ENCODE measurements around the gene EEF1G.

The EEF1G gene

DNA sequence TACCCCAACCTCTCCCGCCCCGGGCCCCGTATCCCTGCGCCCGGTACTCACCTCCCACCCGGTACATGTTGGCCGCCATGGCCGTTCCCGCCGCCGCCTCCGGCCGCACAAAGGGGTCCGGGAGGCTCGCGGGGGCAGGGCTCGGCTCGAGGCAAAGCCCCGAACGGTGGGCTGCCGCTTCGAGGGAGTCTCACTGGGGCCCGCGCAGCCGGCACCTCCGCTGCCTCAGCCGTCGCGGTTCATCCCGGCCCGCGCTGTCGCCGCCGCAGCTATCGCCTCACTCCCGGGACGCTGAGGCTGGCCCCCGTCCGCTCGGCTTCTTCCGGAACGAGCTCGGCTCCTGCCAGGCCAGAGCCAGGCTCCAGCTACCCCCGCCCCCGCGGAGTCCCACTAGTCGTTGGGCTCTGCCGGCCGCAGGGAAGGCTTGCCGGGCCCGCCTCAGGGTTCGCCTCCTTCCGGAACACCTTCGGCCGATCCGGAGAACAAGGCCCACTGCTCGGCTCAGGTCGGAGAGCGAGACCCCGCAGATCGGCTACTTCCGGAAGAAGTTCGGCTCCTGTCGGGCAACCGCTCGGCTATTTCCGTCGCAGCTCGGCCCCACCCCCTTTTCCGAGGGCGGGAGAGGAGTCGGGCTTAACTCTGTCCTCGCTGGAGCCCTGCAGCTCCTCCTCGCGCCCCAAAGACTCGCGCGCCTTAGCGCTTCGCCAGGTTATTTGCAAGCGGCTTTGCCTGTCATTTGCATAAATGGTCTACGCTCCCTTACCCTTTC, 27.9 kb upstream of the EEF1G start, which contains the start of gene MTA2:
Gene MTA2 (minus strand): TSS at position 494 of the 769 bp plus-strand sequence. CDS start 415 bp downstream, at position 79.
- H3K27me3 ChIP-seq (ENCODE audit: control insufficient read depth, insufficient read depth, low read length), result peaks cover 17% of the 10 kb centered on the region
- no peaks in the 10 kb centered on the region for H3K9me3 ChIP-seq (ENCODE audit: control insufficient read depth, insufficient read depth, low read length)
- peak within 1 kb of the TSS; percentile 87 for H3K9ac ChIP-seq (ENCODE audit: low read depth, low read length)
- peaks cover 22% of the 10 kb centered on the region for H3K36me3 ChIP-seq (ENCODE audit: control insufficient read depth, insufficient read depth, low read length)
- H3K4me1 ChIP-seq (ENCODE audit: control insufficient read depth, insufficient read depth, low read length), result peaks cover 11% of the 10 kb centered on the region
- peak within 1 kb of the TSS; percentile 86 for H3K4me3 ChIP-seq (ENCODE audit: low read depth, low read length)

DNA sequence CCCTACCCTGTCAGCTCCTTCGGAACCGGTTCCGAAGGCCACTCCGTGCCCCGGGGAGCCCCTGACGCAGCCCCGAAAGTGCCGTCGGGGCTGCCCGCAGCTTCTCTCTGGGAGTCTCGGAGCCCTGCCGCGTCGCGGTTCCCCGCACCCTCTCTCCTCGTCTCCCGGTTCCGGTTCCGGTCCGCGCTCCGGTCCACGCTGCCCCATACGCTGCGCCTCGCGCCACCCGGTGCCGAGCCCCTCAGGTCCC, 27.4 kb upstream of the EEF1G start:
- H3K36me3 ChIP-seq (ENCODE audit: control insufficient read depth, insufficient read depth, low read length), result peaks cover 25% of the 10 kb centered on the region
- no peaks in the 10 kb centered on the region for H3K9me3 ChIP-seq (ENCODE audit: control insufficient read depth, insufficient read depth, low read length)
- H3K4me3 ChIP-seq (ENCODE audit: low read depth, low read length), result peak overlapping the region; percentile 86
- H3K27me3 ChIP-seq (ENCODE audit: control insufficient read depth, insufficient read depth, low read length), result peaks cover 17% of the 10 kb centered on the region
- peaks cover 11% of the 10 kb centered on the region for H3K4me1 ChIP-seq (ENCODE audit: control insufficient read depth, insufficient read depth, low read length)
- peak overlapping the region; percentile 87 for H3K9ac ChIP-seq (ENCODE audit: low read depth, low read length)

DNA sequence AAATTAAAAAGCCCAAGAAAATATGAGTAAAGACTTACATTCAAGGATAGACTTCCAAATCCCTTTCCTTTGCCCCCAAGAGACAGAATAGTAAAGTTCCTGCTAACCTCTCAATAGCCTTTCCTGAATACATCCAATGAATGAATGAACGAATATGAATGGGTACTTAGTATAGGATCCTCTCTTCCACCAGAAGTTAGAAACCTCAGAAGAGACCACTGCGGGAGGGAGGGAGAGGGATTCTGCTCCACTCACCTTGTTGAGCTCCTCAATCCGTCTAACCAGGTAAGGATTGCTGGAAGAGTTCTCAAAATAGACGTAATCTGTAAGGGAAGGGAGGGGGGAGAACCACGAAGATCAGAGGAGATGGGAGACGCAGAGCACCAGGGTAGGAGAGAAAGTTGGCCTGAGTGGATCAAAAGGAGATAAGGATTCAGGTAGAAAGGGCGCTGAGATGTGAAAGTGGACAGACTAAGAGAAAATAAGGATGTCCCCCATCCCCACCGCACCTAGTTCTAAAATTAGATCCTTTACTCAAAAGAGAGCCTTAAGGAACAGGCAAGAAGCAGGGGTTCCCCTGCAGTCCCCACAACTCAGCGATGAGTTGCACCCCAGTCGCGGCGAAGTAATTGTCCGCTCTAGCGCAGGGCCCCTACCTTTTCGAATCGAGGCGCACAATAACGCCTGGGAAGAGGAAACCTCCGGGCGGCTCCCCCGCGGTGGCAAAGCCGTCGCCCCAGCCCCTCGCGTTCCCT, 26.9 kb upstream of the EEF1G start:
- Histone ChIP-seq H3K9ac (ENCODE audit: low read depth, low read length) (peak overlapping the region; percentile 87), H3K36me3 (ENCODE audit: control insufficient read depth, insufficient read depth, low read length) (peaks cover 29% of the 10 kb centered on the region), H3K4me1 (ENCODE audit: control insufficient read depth, insufficient read depth, low read length) (peaks cover 11% of the 10 kb centered on the region), H3K4me3 (ENCODE audit: low read depth, low read length) (peak overlapping the region; percentile 86), H3K27me3 (ENCODE audit: control insufficient read depth, insufficient read depth, low read length) (peaks cover 17% of the 10 kb centered on the region), H3K9me3 (ENCODE audit: control insufficient read depth, insufficient read depth, low read length) (no peaks in the 10 kb centered on the region)

DNA sequence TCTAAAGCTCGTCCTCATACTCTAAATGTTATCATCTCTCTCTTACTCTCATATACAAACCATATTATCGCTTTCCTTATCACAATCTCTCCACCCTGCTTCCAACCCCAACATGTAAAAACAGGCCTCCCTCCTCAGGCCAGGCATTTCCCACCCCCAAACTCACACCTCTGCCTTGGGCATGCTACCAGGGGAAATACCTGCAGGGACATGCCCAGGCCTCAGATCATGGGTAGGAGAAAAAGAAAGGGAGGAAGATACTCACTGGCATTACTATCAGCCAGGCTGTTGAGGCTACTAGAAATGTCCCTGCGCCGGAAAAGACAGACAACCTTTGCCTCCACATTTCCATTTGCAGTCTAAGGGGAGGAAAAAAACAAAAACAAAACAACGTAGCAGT, 26.2 kb upstream of the EEF1G start:
- Histone ChIP-seq H3K27me3 (ENCODE audit: control insufficient read depth, insufficient read depth, low read length) (peaks cover 17% of the 10 kb centered on the region), H3K4me3 (ENCODE audit: low read depth, low read length) (peak overlapping the region; percentile 86), H3K9me3 (ENCODE audit: control insufficient read depth, insufficient read depth, low read length) (no peaks in the 10 kb centered on the region), H3K36me3 (ENCODE audit: control insufficient read depth, insufficient read depth, low read length) (peaks cover 33% of the 10 kb centered on the region), H3K4me1 (ENCODE audit: control insufficient read depth, insufficient read depth, low read length) (peaks cover 11% of the 10 kb centered on the region), H3K9ac (ENCODE audit: low read depth, low read length) (no peak overlapping the region)

DNA sequence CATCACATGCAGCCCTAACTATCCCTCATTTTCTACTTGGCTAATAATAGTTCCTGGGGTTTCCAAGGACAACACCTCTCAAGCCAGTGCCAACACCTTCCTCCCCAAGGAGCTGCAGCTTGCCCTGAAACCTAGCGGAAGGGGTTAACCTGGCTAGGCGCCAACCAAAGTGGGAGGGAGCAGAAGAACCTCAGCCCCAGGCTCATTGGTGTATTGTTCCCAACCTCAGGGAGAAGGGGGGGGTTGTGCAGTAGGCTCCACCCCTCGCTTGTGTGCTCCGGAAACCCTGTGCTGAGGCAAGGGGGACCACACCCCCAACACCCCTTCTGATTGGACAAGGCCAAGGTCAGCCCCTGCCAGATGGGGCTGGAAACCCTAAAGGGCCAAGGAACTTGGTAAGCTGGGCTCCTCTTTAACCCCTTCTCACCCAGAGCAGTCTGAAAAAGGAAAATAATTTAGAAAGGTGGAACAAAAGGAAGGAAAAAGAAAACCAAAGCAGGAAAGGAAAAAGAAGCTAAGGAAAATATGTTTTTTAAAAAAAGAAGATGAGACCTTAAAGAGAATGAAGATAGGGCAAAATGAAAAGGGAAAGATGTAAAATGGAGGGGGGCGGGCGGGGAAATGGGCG, 25.5 kb upstream of the EEF1G start:
- Histone ChIP-seq H3K9me3 (ENCODE audit: control insufficient read depth, insufficient read depth, low read length) (no peaks in the 10 kb centered on the region), H3K4me1 (ENCODE audit: control insufficient read depth, insufficient read depth, low read length) (peaks cover 11% of the 10 kb centered on the region), H3K4me3 (ENCODE audit: low read depth, low read length) (peak overlapping the region; percentile 86), H3K36me3 (ENCODE audit: control insufficient read depth, insufficient read depth, low read length) (peaks cover 36% of the 10 kb centered on the region), H3K27me3 (ENCODE audit: control insufficient read depth, insufficient read depth, low read length) (peaks cover 15% of the 10 kb centered on the region), H3K9ac (ENCODE audit: low read depth, low read length) (no peak overlapping the region)

DNA sequence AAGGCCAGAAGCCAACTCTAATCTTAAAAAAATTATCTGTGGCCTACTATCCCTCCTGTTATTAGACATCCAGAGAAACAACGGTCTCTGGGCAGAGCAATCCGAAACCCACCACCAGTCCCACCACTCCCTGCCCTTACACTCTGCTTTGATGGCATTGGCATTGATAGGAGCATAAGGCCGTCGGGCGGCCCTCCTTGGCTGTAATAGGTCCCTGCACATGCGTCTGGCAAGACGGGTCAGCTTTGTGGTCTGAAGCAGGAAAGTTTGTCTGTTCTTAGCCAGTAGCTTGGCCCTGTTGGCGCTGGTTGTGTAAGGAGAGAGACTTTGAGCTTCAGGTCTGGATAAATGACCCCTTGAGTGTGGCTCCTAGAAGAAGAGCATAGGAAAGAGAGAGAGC, 21.4 kb upstream of the EEF1G start:
- no peak overlapping the region for H3K4me3 ChIP-seq (ENCODE audit: low read depth, low read length)
- no peak overlapping the region for H3K9ac ChIP-seq (ENCODE audit: low read depth, low read length)
- H3K9me3 ChIP-seq (ENCODE audit: control insufficient read depth, insufficient read depth, low read length), result no peaks in the 10 kb centered on the region
- H3K27me3 ChIP-seq (ENCODE audit: control insufficient read depth, insufficient read depth, low read length), result no peaks in the 10 kb centered on the region
- H3K36me3 ChIP-seq (ENCODE audit: control insufficient read depth, insufficient read depth, low read length), result peaks cover 36% of the 10 kb centered on the region
- H3K4me1 ChIP-seq (ENCODE audit: control insufficient read depth, insufficient read depth, low read length), result peaks cover 12% of the 10 kb centered on the region

DNA sequence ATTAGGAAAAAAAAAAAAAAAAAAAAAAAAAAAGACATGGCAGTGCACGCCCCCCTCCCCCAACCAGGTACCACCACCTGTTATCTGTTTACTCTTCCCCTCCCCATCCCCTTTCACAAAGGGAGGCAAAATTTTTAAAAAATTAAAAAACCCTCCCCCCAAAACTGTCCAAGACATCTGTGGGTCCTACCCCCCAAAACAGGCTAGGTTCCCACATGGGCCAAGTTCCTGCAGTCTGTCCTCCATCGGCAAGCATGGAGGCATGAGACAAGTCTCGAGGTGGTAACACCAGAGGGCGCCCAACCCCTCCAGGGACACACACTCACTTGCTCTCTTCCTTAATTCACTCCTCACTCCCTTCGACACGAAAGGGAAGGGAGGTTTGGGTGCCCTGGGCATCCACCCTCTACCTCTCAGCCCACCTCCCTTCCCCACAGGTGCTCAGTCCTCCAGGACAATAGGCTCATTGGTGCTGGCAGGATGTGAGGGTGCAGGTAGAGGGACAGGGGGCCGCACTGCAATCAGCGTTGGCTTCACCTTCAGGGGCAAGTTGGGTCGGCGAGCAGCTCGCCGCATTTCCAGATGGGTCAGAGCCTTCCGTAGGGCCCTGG, 19.8 kb upstream of the EEF1G start:
- H3K27me3 ChIP-seq (ENCODE audit: control insufficient read depth, insufficient read depth, low read length), result no peaks in the 10 kb centered on the region

DNA sequence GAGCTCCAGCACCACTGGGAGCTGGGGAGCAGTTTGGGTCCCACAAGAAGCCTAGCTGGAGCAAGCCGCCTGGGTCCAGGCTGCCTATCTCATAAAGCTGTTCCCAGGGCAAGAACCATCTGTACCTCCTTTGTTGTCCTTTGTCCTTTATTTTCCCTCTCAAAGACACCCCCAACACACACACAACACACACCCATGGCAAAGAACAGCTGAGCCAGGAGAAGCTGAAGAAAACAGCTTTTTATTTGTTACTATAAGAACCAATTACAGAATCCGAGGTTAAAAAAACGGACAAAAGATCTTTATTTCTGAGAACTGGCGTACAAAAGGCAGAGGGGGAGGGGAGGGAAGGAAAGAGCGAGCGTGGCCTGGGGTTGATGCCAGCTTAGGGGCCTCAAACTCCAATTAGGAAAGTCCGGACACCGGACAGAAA, 19.3 kb upstream of the EEF1G start:
- no peak overlapping the region for H3K4me3 ChIP-seq (ENCODE audit: low read depth, low read length)
- no peaks in the 10 kb centered on the region for H3K9me3 ChIP-seq (ENCODE audit: control insufficient read depth, insufficient read depth, low read length)
- H3K4me1 ChIP-seq (ENCODE audit: control insufficient read depth, insufficient read depth, low read length), result peaks cover 4% of the 10 kb centered on the region
- peaks cover 32% of the 10 kb centered on the region for H3K36me3 ChIP-seq (ENCODE audit: control insufficient read depth, insufficient read depth, low read length)
- H3K9ac ChIP-seq (ENCODE audit: low read depth, low read length), result no peak overlapping the region
- H3K27me3 ChIP-seq (ENCODE audit: control insufficient read depth, insufficient read depth, low read length), result no peaks in the 10 kb centered on the region

More for the DNA sequence above, 19.8 kb upstream of the EEF1G start:
- H3K9me3 ChIP-seq (ENCODE audit: control insufficient read depth, insufficient read depth, low read length), result no peaks in the 10 kb centered on the region
- H3K9ac ChIP-seq (ENCODE audit: low read depth, low read length), result no peak overlapping the region
- H3K4me3 ChIP-seq (ENCODE audit: low read depth, low read length), result no peak overlapping the region
- peaks cover 4% of the 10 kb centered on the region for H3K4me1 ChIP-seq (ENCODE audit: control insufficient read depth, insufficient read depth, low read length)
- peaks cover 34% of the 10 kb centered on the region for H3K36me3 ChIP-seq (ENCODE audit: control insufficient read depth, insufficient read depth, low read length)

DNA sequence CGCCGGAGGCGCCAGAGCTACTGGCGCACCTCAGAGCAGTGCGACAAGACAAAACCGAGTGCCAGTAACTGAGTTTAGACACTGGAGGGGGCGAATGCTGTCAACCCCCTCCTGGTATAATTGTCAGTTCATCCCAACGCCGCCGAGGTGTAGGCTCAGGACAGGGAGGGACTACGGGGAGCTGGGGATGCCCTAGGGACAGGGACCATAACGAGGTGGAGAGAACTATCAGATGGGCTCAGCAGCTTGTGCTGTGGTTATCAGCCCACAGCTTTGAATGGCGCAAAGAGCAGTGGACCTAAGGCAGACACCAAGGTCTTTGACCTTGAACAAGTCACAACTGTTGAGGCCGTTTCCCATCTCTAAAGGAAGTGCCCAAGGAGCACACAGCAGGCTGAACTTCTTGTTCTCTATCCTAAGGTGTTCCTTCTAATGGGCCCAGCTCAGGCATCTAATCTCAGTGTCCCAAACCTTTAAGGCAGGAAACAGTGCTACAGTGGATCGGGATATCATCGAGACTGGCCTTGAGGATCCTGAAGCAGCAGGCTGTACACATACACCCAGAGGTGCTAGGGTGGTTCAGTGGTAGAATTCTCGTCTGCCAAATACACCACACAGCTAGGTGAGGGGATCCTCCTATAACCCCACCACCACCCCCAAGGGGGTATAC, 18.6 kb upstream of the EEF1G start:
- H3K36me3 ChIP-seq (ENCODE audit: control insufficient read depth, insufficient read depth, low read length), result peaks cover 24% of the 10 kb centered on the region
- H3K9ac ChIP-seq (ENCODE audit: low read depth, low read length), result peak overlapping the region; percentile 57
- H3K4me1 ChIP-seq (ENCODE audit: control insufficient read depth, insufficient read depth, low read length), result peaks cover 4% of the 10 kb centered on the region
- no peaks in the 10 kb centered on the region for H3K27me3 ChIP-seq (ENCODE audit: control insufficient read depth, insufficient read depth, low read length)
- peak overlapping the region; percentile 81 for H3K4me3 ChIP-seq (ENCODE audit: low read depth, low read length)
- no peaks in the 10 kb centered on the region for H3K9me3 ChIP-seq (ENCODE audit: control insufficient read depth, insufficient read depth, low read length)

DNA sequence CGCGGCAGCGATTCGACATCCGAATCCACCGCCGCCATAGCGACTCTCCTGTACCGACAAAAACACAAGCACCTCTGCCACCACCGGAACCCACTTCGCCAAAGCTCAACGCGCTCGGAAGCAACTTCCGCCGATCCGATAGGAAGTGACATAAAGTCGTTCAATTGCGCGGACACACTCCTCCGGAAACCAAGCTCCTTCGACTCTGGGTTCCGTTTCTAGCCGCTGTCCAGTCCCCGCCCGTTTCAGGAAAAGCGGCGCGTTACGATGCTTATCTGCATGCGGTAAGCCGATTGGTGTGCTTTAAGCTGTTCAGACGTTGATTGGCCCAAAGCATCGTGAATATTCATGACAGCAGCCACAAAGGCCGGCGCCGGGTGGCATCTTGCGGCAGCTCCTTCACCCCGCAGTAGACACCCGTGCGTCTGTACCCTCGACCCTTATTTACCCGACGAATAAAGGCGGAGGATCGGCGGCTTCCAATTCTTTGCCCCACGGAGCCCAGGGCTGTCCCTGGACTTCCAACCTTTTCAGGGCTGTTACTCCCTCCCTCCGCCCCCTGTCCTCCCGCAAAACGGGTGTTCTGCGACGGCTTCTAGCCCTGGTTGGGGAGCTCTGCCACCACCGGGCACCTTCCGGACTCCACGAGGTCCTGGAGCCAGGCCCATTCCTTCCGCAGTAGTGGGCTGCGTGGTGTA, 17.9 kb upstream of the EEF1G start, which contains the start of gene TUT1:
Gene TUT1 (minus strand): TSS at position 76 of the 698 bp plus-strand sequence. CDS start 38 bp downstream, at position 38.
- Histone ChIP-seq H3K4me3 (ENCODE audit: low read depth, low read length) (peak within 1 kb of the TSS; percentile 86), H3K36me3 (ENCODE audit: control insufficient read depth, insufficient read depth, low read length) (peaks cover 20% of the 10 kb centered on the region), H3K27me3 (ENCODE audit: control insufficient read depth, insufficient read depth, low read length) (no peaks in the 10 kb centered on the region), H3K9me3 (ENCODE audit: control insufficient read depth, insufficient read depth, low read length) (no peaks in the 10 kb centered on the region), H3K9ac (ENCODE audit: low read depth, low read length) (peak within 1 kb of the TSS; percentile 82), H3K4me1 (ENCODE audit: control insufficient read depth, insufficient read depth, low read length) (peaks cover 4% of the 10 kb centered on the region)

Data from iPS-15b (cell line).